H1 (cell line): ENCODE measurements around the gene ZCCHC17. TPM values are rescaled to one million over a fixed set of nuclear protein-coding genes. Genes with fewer than 3 reads are reported as not detected.
A peak's percentile ranks its signal among the peaks of the same experiment; 100 is the strongest.

Source experiments
- CTCF ChIA-PET: fragments of 300-600 bp; sonication (Branson Sonifier 250); formaldehyde crosslinking; loops from one replicate; lab custom pipeline; 2021; ENCODE audit not compliant: partially characterized antibody; lab: Charles Lee
- POLR2A ChIA-PET: fragments of 300-600 bp; sonication (Branson Sonifier 250); formaldehyde crosslinking; loops from one replicate; lab custom pipeline; 2021; ENCODE audit warnings: inconsistent platforms; ENCODE audit not compliant: partially characterized antibody; lab: Charles Lee
- DNase-seq, 2 experiments: peaks; one replicate each; pipeline versions ENCODE4 v3.0.0 to v3.0.0-alpha.2; 2010 to 2022; ENCODE audit warnings: low spot score in 2 of 2, low read depth in 1 of 2, mixed read lengths in 1 of 2
- FAIRE-seq: peaks from 2 replicates; lab custom pipeline; 2011; peaks lifted over from hg19 to GRCh38; lab: Jason Lieb, UNC
- H2AFZ ChIP-seq: 2 replicates; pipeline ENCODE4 v1.8.1; 2012; ENCODE audit warnings: low read length, inconsistent platforms
- H2AK5ac ChIP-seq: 2 replicates; pipeline ENCODE4 v1.6.1; 2013; ENCODE audit warnings: low read depth, low read length
- H2BK120ac ChIP-seq: replicated peaks from 2 replicates; pipeline ENCODE3; 2013; ENCODE audit warnings: low read depth, low read length, inconsistent platforms
- H2BK12ac ChIP-seq: 2 replicates; pipeline ENCODE4 v1.6.1; 2013; ENCODE audit warnings: low read depth, low read length
- H2BK15ac ChIP-seq: 2 replicates; pipeline ENCODE4 v1.6.1; 2013; ENCODE audit warnings: low read length
- H2BK20ac ChIP-seq: 2 replicates; pipeline ENCODE4 v1.6.1; 2013; ENCODE audit warnings: low read length
- H2BK5ac ChIP-seq: 2 replicates; pipeline ENCODE4 v1.6.1; 2013; ENCODE audit warnings: low read depth, low read length
- H3K14ac ChIP-seq: 2 replicates; pipeline ENCODE4 v1.6.1; 2013; ENCODE audit warnings: inconsistent platforms; ENCODE audit not compliant: insufficient read length
- H3K18ac ChIP-seq: 2 replicates; pipeline ENCODE4 v1.6.1; 2013; ENCODE audit warnings: low read length; ENCODE audit errors: extremely low read depth
- H3K23ac ChIP-seq: 2 replicates; pipeline ENCODE4 v1.6.1; 2013; ENCODE audit warnings: inconsistent platforms; ENCODE audit not compliant: insufficient read length
- H3K23me2 ChIP-seq: 2 replicates; pipeline ENCODE4 v1.6.1; 2013; ENCODE audit warnings: low read depth, low read length
- H3K27ac ChIP-seq: 2 replicates; pipeline ENCODE4 v1.6.1; 2011; ENCODE audit warnings: low read depth, low read length, inconsistent platforms
- H3K27me3 ChIP-seq, 4 experiments: replicated peaks in 1 of 4; 1 replicate in 1 of 4; 2 replicates in 3 of 4; pipeline versions ENCODE4 v1.6.1 to v1.8.1; 2011 to 2013; ENCODE audit warnings: low read length in 3 of 4, mild to moderate bottlenecking in 3 of 4, inconsistent platforms in 2 of 4, mixed read lengths in 2 of 4, moderate library complexity in 1 of 4; ENCODE audit not compliant: control insufficient read depth in 3 of 4, insufficient read depth in 3 of 4; ENCODE audit errors: extremely low read depth in 1 of 4
- H3K36me3 ChIP-seq, 4 experiments: 2 replicates each; pipeline versions ENCODE4 v1.6.1 to v1.8.1; 2011 to 2013; ENCODE audit warnings: mild to moderate bottlenecking in 4 of 4, low read length in 3 of 4, moderate library complexity in 2 of 4, control low read depth in 1 of 4, inconsistent platforms in 1 of 4; ENCODE audit not compliant: insufficient read depth in 4 of 4, control insufficient read depth in 2 of 4
- H3K4ac ChIP-seq: replicated peaks from 2 replicates; pipeline ENCODE3; 2013; ENCODE audit warnings: low read length, low read depth, mixed read lengths, inconsistent platforms; ENCODE audit not compliant: insufficient read length
- H3K4me1 ChIP-seq, 4 experiments: replicated peaks in 1 of 4; 1 replicate in 1 of 4; 2 replicates in 3 of 4; pipeline versions ENCODE4 v1.6.1 to v1.8.1; 2011 to 2013; ENCODE audit warnings: low read length in 3 of 4, inconsistent platforms in 2 of 4, mixed read lengths in 1 of 4; ENCODE audit not compliant: insufficient read depth in 4 of 4, control insufficient read depth in 3 of 4
- H3K4me2 ChIP-seq, 2 experiments: 2 replicates each; pipeline versions ENCODE4 v1.6.1 to v1.8.1; 2011 to 2013; ENCODE audit warnings: low read depth in 2 of 2, low read length in 2 of 2, control low read depth in 1 of 2, inconsistent platforms in 1 of 2, mild to moderate bottlenecking in 1 of 2; ENCODE audit not compliant: insufficient read depth in 1 of 2
- H3K4me3 ChIP-seq, 4 experiments: fragments of 200-600, 300-600 bp in 1 of 4; sonication (generic), shearing (Covaris generic), sonication (Bioruptor Twin) in 1 of 4; 2 replicates each; pipeline versions ENCODE4 v1.5.1 to v1.8.1; 2011 to 2016; ENCODE audit warnings: low read length in 4 of 4, low read depth in 3 of 4, control low read depth in 2 of 4, inconsistent platforms in 2 of 4, mild to moderate bottlenecking in 2 of 4, mixed read lengths in 1 of 4, moderate library complexity in 1 of 4; ENCODE audit not compliant: insufficient read depth in 2 of 4; ENCODE audit errors: extremely low read depth in 1 of 4
- H3K56ac ChIP-seq: replicated peaks from 2 replicates; pipeline ENCODE3; 2013; ENCODE audit warnings: low read depth, mild to moderate bottlenecking, mixed read lengths, low read length, inconsistent platforms; ENCODE audit not compliant: insufficient read length
- H3K79me1 ChIP-seq: 2 replicates; pipeline ENCODE4 v1.6.1; 2013; ENCODE audit warnings: low read depth, low read length, control low read depth
- H3K79me2 ChIP-seq, 2 experiments: 2 replicates each; pipeline versions ENCODE4 v1.6.1 to v1.8.1; 2012 to 2013; ENCODE audit warnings: low read length in 2 of 2, mild to moderate bottlenecking in 2 of 2, inconsistent platforms in 1 of 2; ENCODE audit not compliant: insufficient read depth in 2 of 2, control insufficient read depth in 1 of 2
- H3K9ac ChIP-seq, 4 experiments: replicated peaks in 1 of 4; 1 replicate in 1 of 4; 2 replicates in 3 of 4; pipeline versions ENCODE4 v1.6.1 to v1.8.1; 2011 to 2013; ENCODE audit warnings: low read depth in 3 of 4, low read length in 3 of 4, control low read depth in 2 of 4, mild to moderate bottlenecking in 2 of 4, moderate library complexity in 2 of 4, inconsistent platforms in 1 of 4; ENCODE audit errors: extremely low read depth in 1 of 4
- H3K9me3 ChIP-seq, 2 experiments: 2 replicates each; pipeline versions ENCODE4 v1.6.1 to v1.8.1; 2012 to 2013; ENCODE audit warnings: mild to moderate bottlenecking in 2 of 2, moderate library complexity in 2 of 2, control low read depth in 1 of 2, inconsistent platforms in 1 of 2, low read depth in 1 of 2, low read length in 1 of 2, mixed read lengths in 1 of 2; ENCODE audit not compliant: insufficient read depth in 2 of 2
- H4K20me1 ChIP-seq, 2 experiments: replicated peaks in 1 of 2; 2 replicates each; pipeline versions ENCODE3 to v1.8.1; 2011 to 2013; ENCODE audit warnings: inconsistent platforms in 2 of 2, low read length in 2 of 2, mild to moderate bottlenecking in 1 of 2; ENCODE audit not compliant: insufficient read depth in 2 of 2, control insufficient read depth in 1 of 2
- H4K5ac ChIP-seq: 2 replicates; pipeline ENCODE4 v1.6.1; 2013; ENCODE audit warnings: low read length, low read depth, mixed read lengths, inconsistent platforms; ENCODE audit not compliant: insufficient read length
- H4K8ac ChIP-seq: 2 replicates; pipeline ENCODE4 v1.8.0; 2013; ENCODE audit warnings: mild to moderate bottlenecking, moderate library complexity, low read length, inconsistent platforms; ENCODE audit not compliant: insufficient read depth; ENCODE audit errors: extremely low read depth
- H4K91ac ChIP-seq: replicated peaks from 2 replicates; pipeline ENCODE3; 2013; ENCODE audit warnings: low read length, mixed read lengths, inconsistent platforms; ENCODE audit not compliant: insufficient read length
- ATF2 ChIP-seq: IDR thresholded peaks from 2 replicates; pipeline ENCODE4 v1.6.1; 2012; ENCODE audit warnings: low read length, inconsistent platforms
- BACH1 ChIP-seq: IDR thresholded peaks from 2 replicates; pipeline ENCODE4 v1.6.1; 2012; ENCODE audit warnings: low read length, improper control_type of control experiment
- BCL11A ChIP-seq, 2 experiments: IDR thresholded peaks; one replicate each; pipeline ENCODE4 v1.6.1; 2011; ENCODE audit warnings: low read depth in 2 of 2, low read length in 2 of 2, mild to moderate bottlenecking in 2 of 2
- EGR1 ChIP-seq: IDR thresholded peaks from 2 replicates; pipeline ENCODE4 v1.6.1; 2011; ENCODE audit warnings: low read depth, low read length, borderline replicate concordance
- RAD21 ChIP-seq, 2 experiments: IDR thresholded peaks in 1 of 2; conservative IDR thresholded peaks in 1 of 2; 2 replicates each; pipeline ENCODE4 v1.6.1; 2011; ENCODE audit warnings: low read depth in 2 of 2, low read length in 2 of 2, improper control_type of control experiment in 1 of 2, inconsistent platforms in 1 of 2, mild to moderate bottlenecking in 1 of 2, moderate library complexity in 1 of 2
- SIN3A ChIP-seq, 2 experiments: IDR thresholded peaks in 1 of 2; conservative IDR thresholded peaks in 1 of 2; 2 replicates each; pipeline ENCODE4 v1.6.1; 2011 to 2012; ENCODE audit warnings: low read length in 2 of 2, improper control_type of control experiment in 1 of 2, low read depth in 1 of 2, mild to moderate bottlenecking in 1 of 2
- SIX5 ChIP-seq: IDR thresholded peaks from 2 replicates; pipeline ENCODE4 v1.6.1; 2011; ENCODE audit warnings: mild to moderate bottlenecking, low read depth, low read length
- SRF ChIP-seq: IDR thresholded peaks from 2 replicates; pipeline ENCODE4 v1.6.1; 2011; ENCODE audit warnings: mild to moderate bottlenecking, low read depth, low read length, moderate library complexity
- TAF1 ChIP-seq: IDR thresholded peaks from 2 replicates; pipeline ENCODE4 v1.6.1; 2011; ENCODE audit warnings: mild to moderate bottlenecking, low read depth, low read length
- WGBS, 2 experiments: shearing (Covaris generic) in 1 of 2; methylation state at CpG; one replicate each; pipeline versions ENCODE4 v1.1.6 to v1.1.7; 2013 to 2015; ENCODE audit warnings: low lambda C conversion rate in 2 of 2, mixed read lengths in 2 of 2, inconsistent platforms in 1 of 2, low coverage in 1 of 2, missing lambda C conversion rate in 1 of 2; ENCODE audit not compliant: insufficient replicate concordance in 2 of 2, insufficient coverage in 1 of 2, insufficient read length in 1 of 2; ENCODE audit errors: extremely low coverage in 1 of 2, missing lambda C conversion rate in 1 of 2; 5-methylcytosine and 5-hydroxymethylcytosine counted together
- polyA plus RNA-seq, 7 experiments: library from polyadenylated mRNA; depleted of rRNA in 3 of 7; stranded (reverse) in 5 of 7; unstranded in 2 of 7; fragments of >200 nt in 5 of 7; fragments of 200-250 nt in 2 of 7; gene quantifications; 1 replicate in 5 of 7; 2 replicates in 1 of 7; 4 replicates in 1 of 7; pipeline versions ENCODE4 v1.2.1 to v1.2.3, GENCODE V29; 2011 to 2013; ENCODE audit warnings: missing spikeins in 2 of 7, mixed read lengths in 2 of 7
- total RNA-seq: library from RNA; stranded (reverse); fragmentation: NEBNext Ultra II Directional; extraction: Animal tissue kit (Norgen Biotek cat#: 25700); gene quantifications from 2 replicates; pipeline ENCODE4 v1.2.1, GENCODE V29; 2021

ZCCHC17 gene
- total and polyA plus RNA-seq, 2 of the 8 experiments (the other 6 are each of a cell fraction or from before 2014, with no cell fraction given), result 51.6 to 59.3 TPM

- H2BK5ac ChIP-seq, result peak overlapping the region; percentile 22; the same call in 1 of the 2 replicates
- H3K23me2 ChIP-seq, result peaks cover 11% of the 10 kb centered on the region
- peak overlapping the region; percentile 86; the same call in 1 of the 2 replicates for H2BK20ac ChIP-seq
- no peak overlapping the region; a peak in 1 of 7 replicates for H3K9ac ChIP-seq
- H2AK5ac ChIP-seq, result no peak overlapping the region
- no peak overlapping the region for H3K23ac ChIP-seq
- H3K4me1 ChIP-seq, result peaks cover 8 to 23% (median 23%) of the 10 kb centered on the region in 4 experiments
- WGBS, 2 experiments, result 97% methylated on average over 7 of the region's 7 CpGs; no CpG with 5 or more reads in 1 of the 2 experiments
- H2BK15ac ChIP-seq, result peak overlapping the region; percentile 48; the same call in 1 of the 2 replicates
- no peak overlapping the region for H3K4ac ChIP-seq
- no peak overlapping the region for H2AFZ ChIP-seq
- no peak overlapping the region for H3K27ac ChIP-seq
- peak overlapping the region; percentile 91; the same call in 1 of the 2 replicates for H2BK12ac ChIP-seq
- no peaks in the 10 kb centered on the region for H3K79me2 ChIP-seq
- H3K4me3 ChIP-seq, result no peak overlapping the region
- H3K9me3 ChIP-seq, result no peaks in the 10 kb centered on the region
- no peak for FAIRE-seq
- no peak overlapping the region; a peak in 1 of 4 replicates for H3K4me2 ChIP-seq
- no peak overlapping the region for H3K14ac ChIP-seq
- H3K79me1 ChIP-seq, result no peaks in the 10 kb centered on the region
- H4K5ac ChIP-seq, result no peak overlapping the region
- no peaks in the 10 kb centered on the region for H4K20me1 ChIP-seq
- DNase-seq, result no peak
- no peaks in the 10 kb centered on the region for H3K36me3 ChIP-seq
- H3K27me3 ChIP-seq, result 0 out of 7 replicates have a peak, but pooled peaks cover 0 to 2% (median 0%) of the 10 kb centered on the region in 4 experiments
- no peak overlapping the region for H3K56ac ChIP-seq
- POLR2A ChIA-PET, result interaction anchor here (0.6 to 5.4 kb wide), 8 partner anchors 9 to 1885 kb away, joined by 3 to 26 read pairs (median 5); partner anchors contain the start of gene SERINC2
- H2BK120ac ChIP-seq, result no peak overlapping the region
- no peak overlapping the region for H4K91ac ChIP-seq
- H3K18ac ChIP-seq, result peak overlapping the region; percentile 2; the same call in 1 of the 2 replicates
- peak overlapping the region; percentile 63; the same call in 1 of the 2 replicates for H4K8ac ChIP-seq
- CTCF ChIA-PET, result interaction anchor here (0.7 to 4.0 kb wide), 10 partner anchors 10 to 194 kb away, joined by 3 to 32 read pairs (median 4); no protein-coding TSS in a partner anchor
- TF ChIP-seq SIN3A (conservative IDR thresholded peaks at IDR 0.05 in 1 of 2, IDR thresholded peaks at IDR 0.05 in 1 of 2; ENCODE audit: low read depth in 1 of 2, low read length in 2 of 2) (no peak), ATF2 (no peak), RAD21 (IDR thresholded peaks at IDR 0.05 in 1 of 2, conservative IDR thresholded peaks at IDR 0.05 in 1 of 2; ENCODE audit: low read depth in 2 of 2, low read length in 2 of 2) (no peak), BACH1 (no peak), EGR1 (no peak), BCL11A (IDR thresholded peaks at IDR 0.05; ENCODE audit: low read depth in 2 of 2, low read length in 2 of 2) (no peak), TAF1 (no peak), SIX5 (no peak), SRF (no peak)
Measured at GRCh38 chr1:31374511-31375196, 77.8 kb downstream of the ZCCHC17 start.
